ENCODE measurements around the gene SRSF1.
A peak's percentile ranks its signal among the peaks of the same experiment; 100 is the strongest.

- TF ChIP-seq CTCF (IDR thresholded peaks at IDR 0.05 in 8 of 11, conservative IDR thresholded peaks at IDR 0.05 in 3 of 11) (no peak), POLR2A (IDR thresholded peaks at IDR 0.05) (peak in 1 of 3 donors; percentile 57)
These were observed 20.0 kb downstream of the SRSF1 start for GRCh38 chr17:57986841-57987580.
